KMS-11 (cell line): ENCODE results near the gene COL18A1.

Experiments used
- H2AFZ ChIP-seq: fragments of 200-600 bp; sonication (generic); 2 replicates; pipeline ENCODE4 v1.6.1; 2016; ENCODE audit warnings: antibody characterized with exemption, mixed run types, low read depth
- H3K27ac ChIP-seq: fragments of 200-600 bp; sonication (generic); 2 replicates; pipeline ENCODE4 v1.6.1; 2016; ENCODE audit warnings: mild to moderate bottlenecking, mixed run types
- H3K27me3 ChIP-seq: fragments of 200-600 bp; sonication (generic); 2 replicates; pipeline ENCODE4 v1.6.1; 2017; ENCODE audit warnings: mild to moderate bottlenecking, low read depth, mixed run types, moderate library complexity; ENCODE audit not compliant: insufficient read depth
- H3K36me3 ChIP-seq: fragments of 200-600 bp; sonication (generic); 2 replicates; pipeline ENCODE4 v1.6.1; 2017; ENCODE audit warnings: mild to moderate bottlenecking, mixed run types; ENCODE audit not compliant: insufficient read depth
- H3K4me1 ChIP-seq: fragments of 200-600 bp; sonication (generic); 2 replicates; pipeline ENCODE4 v1.6.1; 2016; ENCODE audit warnings: mild to moderate bottlenecking, low read depth, mixed run types; ENCODE audit not compliant: poor library complexity, severe bottlenecking
- H3K4me2 ChIP-seq: fragments of 200-600 bp; sonication (generic); 2 replicates; pipeline ENCODE4 v1.7.0; 2016; ENCODE audit warnings: mild to moderate bottlenecking, mixed run types
- H3K4me3 ChIP-seq: fragments of 200-600 bp; sonication (generic); IDR thresholded peaks from 2 replicates; pipeline ENCODE4 v1.6.1; 2017; ENCODE audit warnings: low read depth, low read length, mixed read lengths; ENCODE audit not compliant: insufficient read depth
- H3K79me2 ChIP-seq: fragments of 200-600 bp; sonication (generic); 2 replicates; pipeline ENCODE4 v1.6.1; 2016; ENCODE audit warnings: low read depth, mixed run types; ENCODE audit not compliant: insufficient read depth
- H3K9ac ChIP-seq: fragments of 200-600 bp; sonication (generic); 2 replicates; pipeline ENCODE4 v1.6.1; 2016; ENCODE audit warnings: mild to moderate bottlenecking, mixed run types
- H4K20me1 ChIP-seq: fragments of 200-600 bp; sonication (generic); 2 replicates; pipeline ENCODE4 v1.6.1; 2016; ENCODE audit warnings: mild to moderate bottlenecking, mixed run types; ENCODE audit not compliant: insufficient read depth
- CTCF ChIP-seq: fragments of 200-600 bp; sonication (generic); conservative IDR thresholded peaks from 2 replicates; pipeline ENCODE4 v1.6.1; 2017; ENCODE audit warnings: low read depth, mild to moderate bottlenecking, antibody characterized with exemption, low read length, moderate library complexity, mixed read lengths

The COL18A1 gene

GRCh38 chr21:45448810-45449657 lies 44.1 kb downstream of the COL18A1 start:
- Histone ChIP-seq H3K27me3 (peaks cover 78% of the 10 kb centered on the region), H3K79me2 (no peaks in the 10 kb centered on the region), H3K4me2 (no peak overlapping the region), H3K4me3 (no peak overlapping the region), H3K36me3 (peaks cover 3% of the 10 kb centered on the region; the same call in 1 of the 2 replicates), H3K27ac (no peak overlapping the region), H3K4me1 (no peaks in the 10 kb centered on the region), H2AFZ (no peak overlapping the region), H4K20me1 (no peaks in the 10 kb centered on the region), H3K9ac (no peak overlapping the region)
- TF ChIP-seq CTCF = no peak

GRCh38 chr21:45449658-45450422 lies 44.9 kb downstream of the COL18A1 start:
- H3K4me1 ChIP-seq = no peaks in the 10 kb centered on the region
- no peak for TF ChIP-seq CTCF
- no peak overlapping the region for H3K9ac ChIP-seq
- no peaks in the 10 kb centered on the region for H3K79me2 ChIP-seq
- H3K27me3 ChIP-seq = peaks cover 74% of the 10 kb centered on the region
- H4K20me1 ChIP-seq = no peaks in the 10 kb centered on the region
- peaks cover 3% of the 10 kb centered on the region; the same call in 1 of the 2 replicates for H3K36me3 ChIP-seq
- H2AFZ ChIP-seq = no peak overlapping the region
- no peak overlapping the region for H3K27ac ChIP-seq
- no peak overlapping the region for H3K4me2 ChIP-seq
- H3K4me3 ChIP-seq = no peak overlapping the region

- H3K79me2 ChIP-seq = no peaks in the 10 kb centered on the region
- no peak overlapping the region for H3K4me2 ChIP-seq
- peaks cover 3% of the 10 kb centered on the region; the same call in 1 of the 2 replicates for H3K36me3 ChIP-seq
- no peak overlapping the region for H2AFZ ChIP-seq
- no peaks in the 10 kb centered on the region for H3K4me1 ChIP-seq
- peaks cover 74% of the 10 kb centered on the region for H3K27me3 ChIP-seq
- no peak overlapping the region for H3K9ac ChIP-seq
- no peak overlapping the region for H3K27ac ChIP-seq
- no peak overlapping the region for H3K4me3 ChIP-seq
- H4K20me1 ChIP-seq = no peaks in the 10 kb centered on the region
- TF ChIP-seq CTCF = no peak
These were observed 45.6 kb downstream of the COL18A1 start for GRCh38 chr21:45450423-45451090.

- Histone ChIP-seq H3K27ac (no peak overlapping the region), H3K36me3 (peaks cover 3% of the 10 kb centered on the region; the same call in 1 of the 2 replicates), H2AFZ (no peak overlapping the region), H3K4me3 (no peak overlapping the region), H3K79me2 (no peaks in the 10 kb centered on the region), H3K9ac (no peak overlapping the region), H3K27me3 (peaks cover 70% of the 10 kb centered on the region), H3K4me2 (no peak overlapping the region), H3K4me1 (no peaks in the 10 kb centered on the region), H4K20me1 (no peaks in the 10 kb centered on the region)
- TF ChIP-seq CTCF = no peak
These were observed 46.3 kb downstream of the COL18A1 start for GRCh38 chr21:45451091-45451740.
